Dedifferentiated amniotic fluid mesenchymal stem cell (primary cell): Measurements from ENCODE around the gene ATP13A1.

Experiments used
- DNase-seq: peaks from one replicate; pipeline ENCODE4 v3.0.0-alpha.2; 2016; ENCODE audit errors: extremely low spot score

Gene ATP13A1

GRCh38 chr19:19662871-19663255, 613 bp downstream of the ATP13A1 start:
- no peak for DNase-seq

GRCh38 chr19:19662344-19662743, 1.1 kb downstream of the ATP13A1 start:
- no peak for DNase-seq

GRCh38 chr19:19661675-19662251, 1.7 kb downstream of the ATP13A1 start:
- DNase-seq = no peak

DNA sequence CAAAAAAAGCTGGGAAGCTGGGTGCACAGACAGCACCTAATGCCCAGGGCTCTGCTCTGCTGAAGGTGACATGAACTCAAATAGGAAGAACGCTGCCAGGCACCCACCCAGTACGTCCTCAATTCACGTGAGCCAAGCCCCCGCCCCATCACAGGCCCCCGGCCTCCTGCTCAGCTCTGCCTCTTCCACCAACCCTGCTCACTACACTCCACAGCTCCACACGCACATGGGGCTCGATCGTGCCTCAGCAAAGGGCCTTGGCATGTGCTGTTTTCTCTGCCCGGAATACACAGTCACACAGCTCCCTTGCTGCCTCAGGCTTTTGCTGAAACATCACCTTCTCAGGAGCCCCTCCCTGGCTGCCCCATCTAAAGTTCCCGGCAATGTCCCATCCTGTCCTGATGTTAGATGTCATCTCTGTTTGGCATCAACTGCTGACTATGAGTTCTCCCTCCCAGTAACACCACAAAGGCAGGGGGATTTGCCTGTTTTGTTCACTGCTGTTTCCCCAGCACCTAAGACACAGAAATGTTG, 2.3 kb downstream of the ATP13A1 start:
- no peak for DNase-seq

DNA sequence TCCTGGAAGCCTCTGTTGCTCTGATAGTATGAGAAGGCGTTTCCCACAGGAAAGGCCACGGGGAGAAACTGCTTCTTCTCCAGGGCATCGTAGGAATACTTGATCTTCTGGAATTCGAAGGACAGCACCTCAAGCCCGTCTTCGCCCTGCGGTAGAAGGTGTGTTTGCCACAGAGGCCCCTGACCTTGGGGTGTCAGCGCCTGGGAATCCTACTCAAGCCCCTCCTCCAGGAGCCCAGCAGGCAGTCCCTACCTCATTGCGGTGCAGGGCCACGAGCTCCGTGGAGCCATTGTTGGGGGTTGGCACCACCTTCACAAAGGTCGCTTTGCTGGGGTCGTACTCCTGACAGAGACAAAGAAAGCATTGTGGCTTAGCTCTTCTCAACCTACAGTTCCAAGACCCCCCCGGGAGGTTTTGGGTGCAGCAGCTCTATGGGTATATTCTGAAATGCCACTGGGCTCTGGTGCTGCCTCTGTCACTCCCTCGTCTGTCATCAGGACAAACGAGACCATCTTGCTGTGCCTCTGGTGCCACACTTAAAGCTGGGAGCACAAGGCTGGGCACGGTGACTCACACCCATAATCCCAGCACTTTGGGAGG, 3.7 kb downstream of the ATP13A1 start:
- no peak for DNase-seq

- no peak for DNase-seq
These were observed 6.1 kb downstream of the ATP13A1 start for GRCh38 chr19:19657397-19657783.

DNA sequence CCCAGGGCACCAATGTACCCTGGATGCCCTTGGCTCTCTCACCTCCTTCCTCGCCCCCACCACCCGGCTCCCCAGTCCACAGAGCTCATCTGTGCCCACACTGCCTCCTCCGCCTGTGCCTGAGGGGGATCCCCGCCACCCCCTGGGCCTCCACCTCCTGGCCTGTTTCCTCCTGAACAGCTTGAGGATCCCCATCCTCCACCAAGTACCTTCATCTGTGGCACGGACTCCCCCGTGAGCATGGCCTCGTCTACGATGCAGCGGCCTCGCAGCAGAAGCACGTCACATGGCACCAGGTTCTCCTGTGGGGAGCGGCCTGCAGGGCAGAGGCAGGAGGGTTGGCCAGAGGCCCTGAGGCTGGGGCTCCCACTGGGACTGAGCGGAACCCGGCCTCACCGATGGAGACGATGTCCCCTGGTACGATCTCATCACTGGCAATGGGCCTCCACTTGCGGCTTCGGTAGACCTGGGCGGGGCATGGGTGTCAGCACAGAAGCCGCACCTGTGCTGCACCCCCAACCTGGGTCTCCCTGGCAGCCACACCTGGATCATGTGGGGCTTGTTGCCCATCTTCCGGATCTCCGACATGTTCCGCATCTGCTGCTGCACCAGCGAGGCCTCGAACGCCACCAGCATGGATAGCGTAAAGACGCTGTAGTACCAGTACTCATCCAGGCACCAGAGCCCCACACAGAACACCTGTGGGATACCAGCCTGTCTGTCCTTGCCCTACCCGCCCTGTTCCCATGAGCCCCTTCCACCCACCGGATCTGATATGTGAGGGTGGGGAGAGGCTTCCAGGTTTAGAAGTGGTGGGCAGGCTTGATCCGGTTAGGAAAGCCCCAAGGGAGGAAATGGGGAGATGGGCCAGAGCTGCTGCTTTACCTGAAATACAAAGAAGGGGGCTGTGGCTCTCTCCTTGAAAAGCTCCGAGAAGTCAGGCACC, 6.8 kb downstream of the ATP13A1 start:
- DNase-seq = no peak

DNA sequence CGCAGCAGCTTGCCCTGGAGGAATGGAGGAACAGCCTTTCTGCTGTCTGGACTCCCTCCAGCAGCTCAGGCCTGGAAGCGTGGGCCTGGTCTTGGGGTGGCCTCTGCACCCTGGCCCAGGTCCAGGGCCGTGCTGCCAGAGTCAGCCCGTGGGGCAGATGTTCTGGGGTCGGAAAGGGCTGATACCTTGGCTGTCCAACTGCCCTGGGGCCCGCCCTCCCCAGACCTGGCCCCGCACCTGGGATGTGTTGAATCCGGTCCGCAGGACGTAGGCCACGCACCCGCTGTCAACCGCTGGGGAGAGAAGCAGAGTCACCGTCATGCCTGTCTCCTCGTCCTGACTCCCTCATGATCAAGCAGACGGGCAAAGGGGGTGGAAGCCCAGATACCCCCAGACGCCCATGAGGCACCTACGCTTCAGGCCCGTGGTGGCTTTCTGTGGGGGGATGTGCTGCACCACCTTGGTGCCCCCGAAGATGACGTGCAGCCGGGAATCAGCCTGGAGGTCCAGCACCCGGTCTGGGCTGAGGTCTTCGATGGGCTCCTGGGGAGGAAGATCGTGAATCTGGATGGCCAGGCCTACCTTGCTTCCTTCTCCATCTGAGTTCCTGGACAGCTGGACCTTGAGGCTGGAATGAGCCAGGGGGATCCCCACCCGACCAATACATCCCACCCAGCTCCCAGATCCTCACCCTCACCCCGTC, 7.7 kb downstream of the ATP13A1 start:
- no peak for DNase-seq

DNA sequence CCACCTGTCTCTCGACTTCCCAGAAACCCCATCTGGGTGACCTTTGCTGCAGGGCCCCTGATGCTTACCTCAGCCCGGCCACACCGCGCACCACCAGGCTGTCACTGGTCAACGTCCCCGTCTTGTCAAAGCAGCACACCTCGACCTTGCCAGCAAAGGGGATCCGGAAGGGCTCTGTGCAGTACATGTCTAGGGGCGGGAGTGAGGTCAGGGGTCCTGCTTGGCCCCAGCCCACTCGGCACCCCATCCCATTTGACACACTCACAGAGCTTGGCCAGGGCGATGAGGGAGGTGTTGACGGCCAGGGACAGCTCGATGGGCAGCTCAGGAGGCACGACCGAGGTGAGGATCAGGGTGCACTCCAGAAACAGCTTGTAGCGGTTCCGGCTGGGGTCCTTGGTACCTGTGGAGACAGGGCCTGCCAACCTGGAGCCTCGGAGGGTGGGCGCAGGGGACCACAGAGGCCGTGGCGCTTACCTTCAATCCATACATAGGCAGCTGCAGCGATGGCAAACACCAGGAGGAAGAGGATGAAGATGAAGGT, 8.4 kb downstream of the ATP13A1 start:
- no peak for DNase-seq

DNA sequence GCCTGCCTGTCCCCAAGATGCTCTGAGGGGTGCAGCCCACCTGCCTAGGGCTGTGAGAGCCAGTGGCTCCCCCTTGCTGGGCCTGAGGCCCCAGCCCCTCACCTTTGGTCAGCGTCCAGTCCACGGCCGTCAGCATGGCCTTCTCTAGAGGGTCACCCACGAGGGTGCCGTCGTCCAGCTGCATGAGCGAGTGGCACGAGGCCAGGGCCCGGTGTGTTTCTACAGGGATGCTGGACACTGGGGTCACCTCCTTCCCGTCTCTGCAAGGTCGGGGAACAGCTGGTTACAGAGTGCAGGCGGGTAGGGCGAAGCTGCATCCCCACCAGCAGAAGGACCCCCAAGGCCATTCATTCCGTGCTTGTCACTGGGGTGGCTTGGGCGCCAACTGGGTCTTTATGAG, 9.0 kb downstream of the ATP13A1 start:
- no peak for DNase-seq

DNA sequence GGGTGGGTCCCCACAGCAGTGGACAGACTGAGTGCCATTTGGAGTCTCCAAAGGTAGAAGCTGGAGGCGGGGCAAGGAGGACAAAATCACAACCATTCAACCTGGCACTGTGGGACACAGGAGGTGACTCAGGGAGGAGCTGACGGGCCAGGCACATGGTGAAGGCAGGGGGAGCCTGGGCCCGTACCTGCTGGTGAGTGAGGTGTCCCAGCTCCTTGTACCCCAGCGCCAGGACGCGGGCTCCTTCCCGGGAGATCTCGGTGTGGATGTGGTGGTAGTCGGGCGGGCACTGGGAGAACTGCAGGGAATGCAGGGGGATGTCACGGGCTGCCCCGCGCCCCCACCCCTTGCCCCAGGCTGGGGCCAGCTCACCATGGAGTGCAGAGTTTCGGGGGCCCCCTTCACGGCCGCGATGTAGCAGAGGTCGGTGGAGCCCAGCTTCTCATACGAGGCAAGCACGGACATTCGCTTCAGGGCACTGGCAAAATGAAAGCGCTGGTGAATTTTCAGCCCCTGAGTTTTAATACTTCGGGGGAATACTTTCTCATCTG, 9.8 kb downstream of the ATP13A1 start:
- DNase-seq = no peak

GRCh38 chr19:19652482-19653295, 10.8 kb downstream of the ATP13A1 start:
- no peak for DNase-seq

DNA sequence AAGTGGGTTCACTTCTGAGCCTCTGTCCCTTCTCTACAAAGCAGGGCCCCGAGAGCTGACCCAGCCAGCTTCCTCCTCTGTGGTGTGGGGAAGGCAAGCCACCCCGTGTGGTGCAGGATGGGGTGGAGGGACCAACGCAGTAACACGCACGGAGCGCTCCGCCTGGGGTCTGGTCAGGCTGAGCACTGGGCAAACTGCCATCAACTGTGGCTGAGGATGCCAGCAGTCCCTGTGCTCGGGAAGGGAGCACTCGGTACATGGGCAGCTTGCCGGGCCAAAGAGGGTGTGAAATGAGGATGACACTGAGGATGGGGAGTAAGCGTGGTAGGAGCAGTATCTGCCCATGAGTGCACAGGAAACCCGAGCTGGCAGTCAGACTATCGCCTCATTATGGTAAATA, 12.4 kb downstream of the ATP13A1 start:
- DNase-seq = no peak

DNA sequence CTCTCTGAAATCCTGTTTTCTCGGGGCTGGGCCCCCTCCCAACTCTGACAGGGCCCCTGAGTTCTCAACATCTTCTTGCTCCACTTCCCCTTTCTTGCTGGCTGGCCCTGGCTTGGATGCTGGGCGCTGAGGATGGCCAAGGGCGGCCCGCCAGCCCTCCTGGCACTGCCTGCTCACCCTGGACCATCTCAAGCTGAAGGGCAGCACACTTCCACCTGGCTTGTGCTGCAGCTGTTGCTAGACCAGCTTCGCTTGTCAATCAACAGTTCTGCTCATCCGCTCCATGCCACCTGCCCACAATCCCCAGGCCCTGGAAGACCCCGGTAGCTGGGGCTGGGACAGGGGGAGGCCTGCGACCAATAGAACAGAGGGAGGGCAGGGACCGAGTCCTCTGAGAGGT, 13.1 kb downstream of the ATP13A1 start:
- no peak for DNase-seq

DNA sequence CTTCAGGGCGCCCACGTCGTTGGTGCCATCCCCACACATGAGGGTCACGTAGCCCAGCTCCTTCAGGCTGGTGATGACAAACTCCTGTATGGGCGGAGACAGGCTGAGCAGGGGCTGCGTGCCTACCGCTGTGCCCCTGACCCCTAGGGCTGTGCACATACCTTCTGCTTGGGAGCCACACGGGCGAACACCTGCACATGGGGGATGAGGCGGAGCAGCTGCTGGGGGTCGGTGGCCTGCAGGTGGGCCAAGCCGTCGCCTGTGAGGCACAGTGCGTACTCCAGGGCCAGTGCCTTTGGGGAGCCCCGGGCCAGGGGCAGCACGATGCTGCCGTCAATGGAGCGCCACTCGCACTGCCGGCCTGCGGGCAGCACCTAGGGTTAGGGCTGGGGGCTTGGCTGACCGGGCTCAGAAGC, 13.9 kb downstream of the ATP13A1 start:
- DNase-seq = no peak

DNA sequence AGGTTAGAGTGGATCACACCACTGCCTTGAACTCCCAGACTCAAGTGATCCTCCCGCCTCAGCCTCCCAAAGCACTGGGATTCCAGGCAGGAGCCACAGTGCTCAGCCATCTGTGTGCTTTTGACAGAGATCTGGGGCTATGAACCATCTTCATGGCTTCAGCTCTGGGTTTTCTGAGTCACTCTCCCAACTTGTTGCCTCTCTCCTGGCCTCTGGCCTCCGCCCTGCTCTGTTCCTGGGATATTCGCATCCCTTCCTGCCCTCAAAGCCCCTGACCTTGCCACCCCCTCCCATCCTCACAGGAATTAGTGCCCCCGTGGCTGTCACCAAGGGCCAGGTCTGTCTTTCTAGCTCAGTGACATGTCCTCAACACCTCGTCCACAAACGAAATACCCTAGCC, 14.3 kb downstream of the ATP13A1 start:
- no peak for DNase-seq

GRCh38 chr19:19647037-19647835, 16.2 kb downstream of the ATP13A1 start:
- DNase-seq = no peak

- no peak for DNase-seq
These were observed 18.1 kb downstream of the ATP13A1 start for GRCh38 chr19:19645233-19645870.

DNA sequence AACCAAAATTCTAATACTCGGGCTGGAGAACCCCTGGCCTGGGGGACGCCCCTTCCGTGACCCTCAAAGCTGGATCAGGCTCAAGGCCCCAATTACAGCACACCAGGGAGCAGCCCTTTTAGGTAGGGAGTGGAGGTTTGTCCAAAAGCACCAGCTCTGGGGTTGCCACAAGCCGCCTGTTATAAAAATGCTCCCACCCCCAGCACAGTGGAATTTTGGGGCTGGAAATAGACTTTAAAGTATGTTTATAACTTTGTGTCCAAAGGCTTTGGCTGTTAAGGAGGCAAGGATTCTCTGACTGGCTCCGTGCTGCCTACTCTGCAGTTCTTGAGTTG, 19.5 kb downstream of the ATP13A1 start:
- DNase-seq = no peak
